H1 (cell line): ENCODE results near the gene NCAPG2. TPM values are rescaled to one million over a fixed set of nuclear protein-coding genes. Genes with fewer than 3 reads are reported as not detected.

Experiments used
- CTCF ChIA-PET: fragments of 300-600 bp; sonication (Branson Sonifier 250); formaldehyde crosslinking; loops from one replicate; lab custom pipeline; 2021; ENCODE audit not compliant: partially characterized antibody; lab: Charles Lee
- POLR2A ChIA-PET: fragments of 300-600 bp; sonication (Branson Sonifier 250); formaldehyde crosslinking; loops from one replicate; lab custom pipeline; 2021; ENCODE audit warnings: inconsistent platforms; ENCODE audit not compliant: partially characterized antibody; lab: Charles Lee
- DNase-seq, 2 experiments: peaks; one replicate each; pipeline versions ENCODE4 v3.0.0 to v3.0.0-alpha.2; 2010 to 2022; ENCODE audit warnings: low spot score in 2 of 2, low read depth in 1 of 2, mixed read lengths in 1 of 2
- FAIRE-seq: peaks from 2 replicates; lab custom pipeline; 2011; peaks lifted over from hg19 to GRCh38; lab: Jason Lieb, UNC
- H2AFZ ChIP-seq: 2 replicates; pipeline ENCODE4 v1.8.1; 2012; ENCODE audit warnings: low read length, inconsistent platforms
- H2AK5ac ChIP-seq: 2 replicates; pipeline ENCODE4 v1.6.1; 2013; ENCODE audit warnings: low read depth, low read length
- H2BK120ac ChIP-seq: replicated peaks from 2 replicates; pipeline ENCODE3; 2013; ENCODE audit warnings: low read depth, low read length, inconsistent platforms
- H2BK12ac ChIP-seq: 2 replicates; pipeline ENCODE4 v1.6.1; 2013; ENCODE audit warnings: low read depth, low read length
- H2BK15ac ChIP-seq: 2 replicates; pipeline ENCODE4 v1.6.1; 2013; ENCODE audit warnings: low read length
- H2BK20ac ChIP-seq: 2 replicates; pipeline ENCODE4 v1.6.1; 2013; ENCODE audit warnings: low read length
- H2BK5ac ChIP-seq: 2 replicates; pipeline ENCODE4 v1.6.1; 2013; ENCODE audit warnings: low read depth, low read length
- H3K14ac ChIP-seq: 2 replicates; pipeline ENCODE4 v1.6.1; 2013; ENCODE audit warnings: inconsistent platforms; ENCODE audit not compliant: insufficient read length
- H3K18ac ChIP-seq: 2 replicates; pipeline ENCODE4 v1.6.1; 2013; ENCODE audit warnings: low read length; ENCODE audit errors: extremely low read depth
- H3K23ac ChIP-seq: 2 replicates; pipeline ENCODE4 v1.6.1; 2013; ENCODE audit warnings: inconsistent platforms; ENCODE audit not compliant: insufficient read length
- H3K23me2 ChIP-seq: 2 replicates; pipeline ENCODE4 v1.6.1; 2013; ENCODE audit warnings: low read depth, low read length
- H3K27ac ChIP-seq: 2 replicates; pipeline ENCODE4 v1.6.1; 2011; ENCODE audit warnings: low read depth, low read length, inconsistent platforms
- H3K27me3 ChIP-seq, 4 experiments: replicated peaks in 1 of 4; 1 replicate in 1 of 4; 2 replicates in 3 of 4; pipeline versions ENCODE4 v1.6.1 to v1.8.1; 2011 to 2013; ENCODE audit warnings: low read length in 3 of 4, mild to moderate bottlenecking in 3 of 4, inconsistent platforms in 2 of 4, mixed read lengths in 2 of 4, moderate library complexity in 1 of 4; ENCODE audit not compliant: control insufficient read depth in 3 of 4, insufficient read depth in 3 of 4; ENCODE audit errors: extremely low read depth in 1 of 4
- H3K36me3 ChIP-seq, 4 experiments: 2 replicates each; pipeline versions ENCODE4 v1.6.1 to v1.8.1; 2011 to 2013; ENCODE audit warnings: mild to moderate bottlenecking in 4 of 4, low read length in 3 of 4, moderate library complexity in 2 of 4, control low read depth in 1 of 4, inconsistent platforms in 1 of 4; ENCODE audit not compliant: insufficient read depth in 4 of 4, control insufficient read depth in 2 of 4
- H3K4ac ChIP-seq: replicated peaks from 2 replicates; pipeline ENCODE3; 2013; ENCODE audit warnings: low read length, low read depth, mixed read lengths, inconsistent platforms; ENCODE audit not compliant: insufficient read length
- H3K4me1 ChIP-seq, 4 experiments: replicated peaks in 1 of 4; 1 replicate in 1 of 4; 2 replicates in 3 of 4; pipeline versions ENCODE4 v1.6.1 to v1.8.1; 2011 to 2013; ENCODE audit warnings: low read length in 3 of 4, inconsistent platforms in 2 of 4, mixed read lengths in 1 of 4; ENCODE audit not compliant: insufficient read depth in 4 of 4, control insufficient read depth in 3 of 4
- H3K4me2 ChIP-seq, 2 experiments: 2 replicates each; pipeline versions ENCODE4 v1.6.1 to v1.8.1; 2011 to 2013; ENCODE audit warnings: low read depth in 2 of 2, low read length in 2 of 2, control low read depth in 1 of 2, inconsistent platforms in 1 of 2, mild to moderate bottlenecking in 1 of 2; ENCODE audit not compliant: insufficient read depth in 1 of 2
- H3K4me3 ChIP-seq, 4 experiments: fragments of 200-600, 300-600 bp in 1 of 4; sonication (generic), shearing (Covaris generic), sonication (Bioruptor Twin) in 1 of 4; 2 replicates each; pipeline versions ENCODE4 v1.5.1 to v1.8.1; 2011 to 2016; ENCODE audit warnings: low read length in 4 of 4, low read depth in 3 of 4, control low read depth in 2 of 4, inconsistent platforms in 2 of 4, mild to moderate bottlenecking in 2 of 4, mixed read lengths in 1 of 4, moderate library complexity in 1 of 4; ENCODE audit not compliant: insufficient read depth in 2 of 4; ENCODE audit errors: extremely low read depth in 1 of 4
- H3K56ac ChIP-seq: replicated peaks from 2 replicates; pipeline ENCODE3; 2013; ENCODE audit warnings: low read depth, mild to moderate bottlenecking, mixed read lengths, low read length, inconsistent platforms; ENCODE audit not compliant: insufficient read length
- H3K79me1 ChIP-seq: 2 replicates; pipeline ENCODE4 v1.6.1; 2013; ENCODE audit warnings: low read depth, low read length, control low read depth
- H3K79me2 ChIP-seq, 2 experiments: 2 replicates each; pipeline versions ENCODE4 v1.6.1 to v1.8.1; 2012 to 2013; ENCODE audit warnings: low read length in 2 of 2, mild to moderate bottlenecking in 2 of 2, inconsistent platforms in 1 of 2; ENCODE audit not compliant: insufficient read depth in 2 of 2, control insufficient read depth in 1 of 2
- H3K9ac ChIP-seq, 4 experiments: replicated peaks in 1 of 4; 1 replicate in 1 of 4; 2 replicates in 3 of 4; pipeline versions ENCODE4 v1.6.1 to v1.8.1; 2011 to 2013; ENCODE audit warnings: low read depth in 3 of 4, low read length in 3 of 4, control low read depth in 2 of 4, mild to moderate bottlenecking in 2 of 4, moderate library complexity in 2 of 4, inconsistent platforms in 1 of 4; ENCODE audit errors: extremely low read depth in 1 of 4
- H3K9me3 ChIP-seq, 2 experiments: 2 replicates each; pipeline versions ENCODE4 v1.6.1 to v1.8.1; 2012 to 2013; ENCODE audit warnings: mild to moderate bottlenecking in 2 of 2, moderate library complexity in 2 of 2, control low read depth in 1 of 2, inconsistent platforms in 1 of 2, low read depth in 1 of 2, low read length in 1 of 2, mixed read lengths in 1 of 2; ENCODE audit not compliant: insufficient read depth in 2 of 2
- H4K20me1 ChIP-seq, 2 experiments: replicated peaks in 1 of 2; 2 replicates each; pipeline versions ENCODE3 to v1.8.1; 2011 to 2013; ENCODE audit warnings: inconsistent platforms in 2 of 2, low read length in 2 of 2, mild to moderate bottlenecking in 1 of 2; ENCODE audit not compliant: insufficient read depth in 2 of 2, control insufficient read depth in 1 of 2
- H4K5ac ChIP-seq: 2 replicates; pipeline ENCODE4 v1.6.1; 2013; ENCODE audit warnings: low read length, low read depth, mixed read lengths, inconsistent platforms; ENCODE audit not compliant: insufficient read length
- H4K8ac ChIP-seq: 2 replicates; pipeline ENCODE4 v1.8.0; 2013; ENCODE audit warnings: mild to moderate bottlenecking, moderate library complexity, low read length, inconsistent platforms; ENCODE audit not compliant: insufficient read depth; ENCODE audit errors: extremely low read depth
- H4K91ac ChIP-seq: replicated peaks from 2 replicates; pipeline ENCODE3; 2013; ENCODE audit warnings: low read length, mixed read lengths, inconsistent platforms; ENCODE audit not compliant: insufficient read length
- POLR2A ChIP-seq, 2 experiments: IDR thresholded peaks; 1 replicate in 1 of 2; 2 replicates in 1 of 2; pipeline ENCODE4 v1.6.1; 2011; ENCODE audit warnings: low read depth in 2 of 2, low read length in 2 of 2, mild to moderate bottlenecking in 2 of 2; ENCODE audit errors: control extremely low read depth in 1 of 2
- WGBS, 2 experiments: shearing (Covaris generic) in 1 of 2; methylation state at CpG; one replicate each; pipeline versions ENCODE4 v1.1.6 to v1.1.7; 2013 to 2015; ENCODE audit warnings: low lambda C conversion rate in 2 of 2, mixed read lengths in 2 of 2, inconsistent platforms in 1 of 2, low coverage in 1 of 2, missing lambda C conversion rate in 1 of 2; ENCODE audit not compliant: insufficient replicate concordance in 2 of 2, insufficient coverage in 1 of 2, insufficient read length in 1 of 2; ENCODE audit errors: extremely low coverage in 1 of 2, missing lambda C conversion rate in 1 of 2; 5-methylcytosine and 5-hydroxymethylcytosine counted together
- polyA plus RNA-seq, 7 experiments: library from polyadenylated mRNA; depleted of rRNA in 3 of 7; stranded (reverse) in 5 of 7; unstranded in 2 of 7; fragments of >200 nt in 5 of 7; fragments of 200-250 nt in 2 of 7; gene quantifications; 1 replicate in 5 of 7; 2 replicates in 1 of 7; 4 replicates in 1 of 7; pipeline versions ENCODE4 v1.2.1 to v1.2.3, GENCODE V29; 2011 to 2013; ENCODE audit warnings: missing spikeins in 2 of 7, mixed read lengths in 2 of 7
- total RNA-seq: library from RNA; stranded (reverse); fragmentation: NEBNext Ultra II Directional; extraction: Animal tissue kit (Norgen Biotek cat#: 25700); gene quantifications from 2 replicates; pipeline ENCODE4 v1.2.1, GENCODE V29; 2021

NCAPG2 gene
- total and polyA plus RNA-seq, 2 of the 8 experiments (the other 6 are each of a cell fraction or from before 2014, with no cell fraction given) = 49.9 to 119 TPM

DNA sequence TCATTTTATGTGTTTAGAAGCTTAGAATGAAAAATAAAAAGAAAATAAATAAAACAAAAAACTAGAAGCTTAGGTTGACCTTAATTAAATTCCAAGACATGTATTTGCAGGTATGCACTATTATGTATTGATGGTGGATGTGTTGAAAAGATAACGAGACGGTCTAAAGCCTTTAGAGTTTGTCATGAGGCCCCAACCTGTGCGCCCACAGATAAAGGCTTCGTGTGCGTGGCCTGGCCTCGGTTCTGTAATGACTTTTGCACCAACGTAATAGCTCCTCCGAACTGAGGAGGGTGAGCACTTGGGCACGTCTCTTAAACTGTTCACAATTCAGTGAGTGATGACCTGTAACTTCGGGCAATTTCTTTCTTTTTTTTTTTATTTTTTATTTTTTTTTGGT is 43.7 kb upstream of the NCAPG2 start:
- Histone ChIP-seq H3K79me2 (no peaks in the 10 kb centered on the region), H3K14ac (no peak overlapping the region), H3K23ac (no peak overlapping the region), H3K9ac (no peak overlapping the region), H2BK20ac (no peak overlapping the region), H2AFZ (no peak overlapping the region), H3K36me3 (peaks cover 0 to 22% (median 4%) of the 10 kb centered on the region in 4 experiments; a peak in 4 of 8 replicates), H3K4ac (no peak overlapping the region), H3K4me1 (no peaks in the 10 kb centered on the region), H3K4me2 (no peak overlapping the region), H4K8ac (no peak overlapping the region), H3K27ac (no peak overlapping the region), H3K27me3 (no peaks in the 10 kb centered on the region), H3K18ac (no peak overlapping the region), H3K9me3 (no peaks in the 10 kb centered on the region), H2BK120ac (no peak overlapping the region), H3K23me2 (no peaks in the 10 kb centered on the region), H4K5ac (no peak overlapping the region), H3K56ac (no peak overlapping the region), H4K20me1 (peaks cover 0 to 2% of the 10 kb centered on the region in 2 experiments), H4K91ac (no peak overlapping the region), H2BK12ac (no peak overlapping the region), H2BK15ac (no peak overlapping the region), H3K79me1 (no peaks in the 10 kb centered on the region), H3K4me3 (no peak overlapping the region), H2AK5ac (no peak overlapping the region), H2BK5ac (no peak overlapping the region)
- DNase-seq (peak in 1 of 2 experiments; percentile 6), FAIRE-seq (no peak)
- WGBS, 2 experiments = 90% methylated on average over 10 of the region's 10 CpGs; no CpG with 5 or more reads in 1 of the 2 experiments
- ChIA-PET POLR2A (no interaction called here), CTCF (interaction anchor here (0.5 to 3.6 kb wide), 5 partner anchors 12 to 52 kb away, joined by 3 to 13 read pairs (median 4); no protein-coding TSS in a partner anchor)
- TF ChIP-seq POLR2A (IDR thresholded peaks at IDR 0.05; ENCODE audit: control extremely low read depth in 1 of 2, low read depth in 2 of 2, low read length in 2 of 2) = no peak
